ENCODE results near the gene SRR. TPM values are rescaled to one million over a fixed set of nuclear protein-coding genes. Genes with fewer than 3 reads are reported as not detected.

The SRR gene
- total RNA-seq, 2 donors from 2014 or later = 9.7 to 11.5 TPM

GRCh38 chr17:2351269-2351668, 47.5 kb downstream of the SRR start:
- H3K27ac ChIP-seq = no peak overlapping the region
- peaks cover 0 to 13% of the 10 kb centered on the region in 2 donors for H3K4me1 ChIP-seq
- H3K27me3 ChIP-seq = no peaks in the 10 kb centered on the region
- no peaks in the 10 kb centered on the region for H3K9me3 ChIP-seq
- H3K36me3 ChIP-seq = no peaks in the 10 kb centered on the region
- DNase-seq (ENCODE audit: low spot score) = no peak
- no peak overlapping the region for H3K4me3 ChIP-seq
- TF ChIP-seq, protein P1, sequence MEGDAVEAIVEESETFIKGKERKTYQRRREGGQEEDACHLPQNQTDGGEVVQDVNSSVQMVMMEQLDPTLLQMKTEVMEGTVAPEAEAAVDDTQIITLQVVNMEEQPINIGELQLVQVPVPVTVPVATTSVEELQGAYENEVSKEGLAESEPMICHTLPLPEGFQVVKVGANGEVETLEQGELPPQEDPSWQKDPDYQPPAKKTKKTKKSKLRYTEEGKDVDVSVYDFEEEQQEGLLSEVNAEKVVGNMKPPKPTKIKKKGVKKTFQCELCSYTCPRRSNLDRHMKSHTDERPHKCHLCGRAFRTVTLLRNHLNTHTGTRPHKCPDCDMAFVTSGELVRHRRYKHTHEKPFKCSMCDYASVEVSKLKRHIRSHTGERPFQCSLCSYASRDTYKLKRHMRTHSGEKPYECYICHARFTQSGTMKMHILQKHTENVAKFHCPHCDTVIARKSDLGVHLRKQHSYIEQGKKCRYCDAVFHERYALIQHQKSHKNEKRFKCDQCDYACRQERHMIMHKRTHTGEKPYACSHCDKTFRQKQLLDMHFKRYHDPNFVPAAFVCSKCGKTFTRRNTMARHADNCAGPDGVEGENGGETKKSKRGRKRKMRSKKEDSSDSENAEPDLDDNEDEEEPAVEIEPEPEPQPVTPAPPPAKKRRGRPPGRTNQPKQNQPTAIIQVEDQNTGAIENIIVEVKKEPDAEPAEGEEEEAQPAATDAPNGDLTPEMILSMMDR (IDR thresholded peaks at IDR 0.05) = no peak

- no peak for DNase-seq (ENCODE audit: low spot score)
- no peak overlapping the region for H3K4me3 ChIP-seq
- TF ChIP-seq, protein P1 (IDR thresholded peaks at IDR 0.05) = no peak
- H3K9me3 ChIP-seq = no peaks in the 10 kb centered on the region
- no peaks in the 10 kb centered on the region for H3K27me3 ChIP-seq
- no peak overlapping the region for H3K27ac ChIP-seq
- H3K36me3 ChIP-seq = no peaks in the 10 kb centered on the region
- H3K4me1 ChIP-seq = no peaks in the 10 kb centered on the region
These were observed 50.6 kb downstream of the SRR start for GRCh38 chr17:2354311-2354710.

DNA sequence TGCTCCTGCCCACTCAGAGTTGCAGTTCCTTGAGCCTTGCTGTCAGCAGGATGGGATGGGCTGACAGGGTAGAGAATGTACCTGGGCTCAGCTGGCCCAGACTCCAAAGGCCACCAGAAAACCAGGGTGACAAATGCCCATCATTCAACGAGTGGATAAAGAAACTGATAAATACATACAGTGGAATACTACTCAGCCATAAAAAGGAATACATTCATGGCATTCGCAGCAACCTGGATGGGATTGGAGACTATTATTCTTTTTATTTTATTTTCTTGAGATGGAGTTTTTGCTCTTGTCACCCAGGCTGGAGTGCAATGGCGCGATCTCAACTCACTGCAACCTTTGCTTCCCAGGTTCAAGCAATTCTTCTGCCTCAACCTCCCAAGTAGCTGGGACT, 53.5 kb downstream of the SRR start:
- Histone ChIP-seq H3K4me3 (no peak overlapping the region), H3K4me1 (no peaks in the 10 kb centered on the region), H3K27ac (no peak overlapping the region), H3K27me3 (no peaks in the 10 kb centered on the region), H3K36me3 (no peaks in the 10 kb centered on the region), H3K9me3 (no peaks in the 10 kb centered on the region)
- TF ChIP-seq, protein P1 (IDR thresholded peaks at IDR 0.05) = no peak
- DNase-seq (ENCODE audit: low spot score) = no peak

DNA sequence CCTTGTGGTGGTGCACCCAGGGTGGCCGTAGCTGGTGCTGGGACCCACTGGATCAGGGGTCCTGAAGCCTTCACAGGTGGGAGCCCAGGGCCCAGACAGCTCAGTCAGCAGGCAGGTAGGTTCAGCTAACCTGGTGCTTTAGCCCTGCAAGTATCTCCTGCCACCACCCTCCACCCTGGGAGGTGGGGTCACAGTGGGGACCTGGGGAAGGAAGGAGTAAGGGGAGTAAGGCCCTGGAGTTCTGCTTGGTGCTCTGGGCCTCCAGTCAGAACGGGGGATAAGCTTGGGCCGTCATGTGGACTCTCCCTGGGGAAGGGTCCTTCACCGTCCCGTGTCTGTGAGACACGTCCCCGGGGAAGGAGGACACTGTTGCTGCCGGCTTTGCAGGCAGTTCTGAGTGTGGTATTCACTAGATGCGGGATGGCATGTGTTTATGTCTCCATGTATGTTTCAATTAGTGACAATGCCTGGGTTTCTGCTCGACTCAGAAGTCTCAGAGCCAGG, 54.2 kb downstream of the SRR start:
- Histone ChIP-seq H3K27ac (no peak overlapping the region), H3K36me3 (peaks cover 5% of the 10 kb centered on the region), H3K27me3 (no peaks in the 10 kb centered on the region), H3K4me1 (no peaks in the 10 kb centered on the region), H3K9me3 (no peaks in the 10 kb centered on the region), H3K4me3 (no peak overlapping the region)
- DNase-seq (ENCODE audit: low spot score) = no peak
- TF ChIP-seq, protein P1 (IDR thresholded peaks at IDR 0.05) = no peak

GRCh38 chr17:2361010-2361760, 57.4 kb downstream of the SRR start:
- no peak for DNase-seq (ENCODE audit: low spot score)
- Histone ChIP-seq H3K4me3 (no peak overlapping the region), H3K27me3 (no peaks in the 10 kb centered on the region), H3K27ac (no peak overlapping the region), H3K36me3 (peaks cover 12% of the 10 kb centered on the region), H3K4me1 (peaks cover 0 to 17% of the 10 kb centered on the region in 2 donors), H3K9me3 (no peaks in the 10 kb centered on the region)
- TF ChIP-seq, protein P1 (IDR thresholded peaks at IDR 0.05) = no peak

All from right atrium auricular region (tissue), 2 donors.